ENCODE results near the gene CEP350. TPM values are rescaled to one million over a fixed set of nuclear protein-coding genes. Genes with fewer than 3 reads are reported as not detected.

CEP350 gene
- total RNA-seq, 6 donors from 2014 or later: 42.8 to 66.5 (median 52.2) TPM

GRCh38 chr1:180040034-180040433 is 85.4 kb downstream of the CEP350 start:
- H3K27ac ChIP-seq: no peak overlapping the region
- TF ChIP-seq, protein P1, sequence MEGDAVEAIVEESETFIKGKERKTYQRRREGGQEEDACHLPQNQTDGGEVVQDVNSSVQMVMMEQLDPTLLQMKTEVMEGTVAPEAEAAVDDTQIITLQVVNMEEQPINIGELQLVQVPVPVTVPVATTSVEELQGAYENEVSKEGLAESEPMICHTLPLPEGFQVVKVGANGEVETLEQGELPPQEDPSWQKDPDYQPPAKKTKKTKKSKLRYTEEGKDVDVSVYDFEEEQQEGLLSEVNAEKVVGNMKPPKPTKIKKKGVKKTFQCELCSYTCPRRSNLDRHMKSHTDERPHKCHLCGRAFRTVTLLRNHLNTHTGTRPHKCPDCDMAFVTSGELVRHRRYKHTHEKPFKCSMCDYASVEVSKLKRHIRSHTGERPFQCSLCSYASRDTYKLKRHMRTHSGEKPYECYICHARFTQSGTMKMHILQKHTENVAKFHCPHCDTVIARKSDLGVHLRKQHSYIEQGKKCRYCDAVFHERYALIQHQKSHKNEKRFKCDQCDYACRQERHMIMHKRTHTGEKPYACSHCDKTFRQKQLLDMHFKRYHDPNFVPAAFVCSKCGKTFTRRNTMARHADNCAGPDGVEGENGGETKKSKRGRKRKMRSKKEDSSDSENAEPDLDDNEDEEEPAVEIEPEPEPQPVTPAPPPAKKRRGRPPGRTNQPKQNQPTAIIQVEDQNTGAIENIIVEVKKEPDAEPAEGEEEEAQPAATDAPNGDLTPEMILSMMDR (IDR thresholded peaks at IDR 0.05): no peak
- TF ChIP-seq POLR2A (IDR thresholded peaks at IDR 0.05) (no peak), POLR2AphosphoS5 (IDR thresholded peaks at IDR 0.05) (no peak), EP300 (IDR thresholded peaks at IDR 0.05) (no peak)
- H3K27me3 ChIP-seq: no peaks in the 10 kb centered on the region
- no peak for DNase-seq
- WGBS, 2 donors: 93 to 94% methylated on average over 3 of the region's 3 CpGs
- ATAC-seq (ENCODE audit: low FRiP score in 2 of 2): no peak
- no peaks in the 10 kb centered on the region for H3K4me1 ChIP-seq
- H3K9me3 ChIP-seq: no peaks in the 10 kb centered on the region
- H3K4me3 ChIP-seq: no peak overlapping the region
- peaks cover 12 to 71% (median 41%) of the 10 kb centered on the region in 4 donors for H3K36me3 ChIP-seq

- DNase-seq (no peak), ATAC-seq (ENCODE audit: low FRiP score in 2 of 2) (no peak)
- Histone ChIP-seq H3K27ac (no peak overlapping the region), H3K4me3 (no peak overlapping the region), H3K4me1 (no peaks in the 10 kb centered on the region), H3K27me3 (no peaks in the 10 kb centered on the region), H3K36me3 (peaks cover 17 to 71% (median 54%) of the 10 kb centered on the region in 4 donors), H3K9me3 (no peaks in the 10 kb centered on the region)
- 78 to 82% methylated on average over 5 of the region's 5 CpGs for WGBS, 2 donors
- TF ChIP-seq, protein P1 (IDR thresholded peaks at IDR 0.05): no peak
- no peak for TF ChIP-seq POLR2AphosphoS5 (IDR thresholded peaks at IDR 0.05)
Observed at GRCh38 chr1:180041582-180041981, 87.0 kb downstream of the CEP350 start.

GRCh38 chr1:180042988-180043622 is 88.5 kb downstream of the CEP350 start:
- Histone ChIP-seq H3K9me3 (no peaks in the 10 kb centered on the region), H3K27ac (no peak overlapping the region), H3K36me3 (peaks cover 13 to 69% (median 50%) of the 10 kb centered on the region in 4 donors), H3K27me3 (no peaks in the 10 kb centered on the region), H3K4me1 (no peaks in the 10 kb centered on the region), H3K4me3 (no peak overlapping the region)
- ATAC-seq (ENCODE audit: low FRiP score in 2 of 2) (no peak), DNase-seq (no peak)
- no peak for TF ChIP-seq EP300 (IDR thresholded peaks at IDR 0.05)
- TF ChIP-seq, protein P1 (IDR thresholded peaks at IDR 0.05): no peak
- no peak for TF ChIP-seq POLR2A (IDR thresholded peaks at IDR 0.05)
- no peak for TF ChIP-seq POLR2AphosphoS5 (IDR thresholded peaks at IDR 0.05)
- WGBS, 2 donors: 94 to 98% methylated on average over 3 of the region's 3 CpGs

GRCh38 chr1:180043785-180044184 is 89.2 kb downstream of the CEP350 start:
- Histone ChIP-seq H3K9me3 (no peaks in the 10 kb centered on the region), H3K27me3 (no peaks in the 10 kb centered on the region), H3K4me3 (no peak overlapping the region), H3K27ac (no peak overlapping the region), H3K4me1 (no peaks in the 10 kb centered on the region), H3K36me3 (peaks cover 18 to 76% (median 55%) of the 10 kb centered on the region in 4 donors)
- no peak for DNase-seq
- ATAC-seq (ENCODE audit: low FRiP score in 2 of 2): no peak
- TF ChIP-seq EP300 (IDR thresholded peaks at IDR 0.05) (no peak), POLR2A (IDR thresholded peaks at IDR 0.05) (no peak), POLR2AphosphoS5 (IDR thresholded peaks at IDR 0.05) (no peak)
- TF ChIP-seq, protein P1 (IDR thresholded peaks at IDR 0.05): no peak

DNA sequence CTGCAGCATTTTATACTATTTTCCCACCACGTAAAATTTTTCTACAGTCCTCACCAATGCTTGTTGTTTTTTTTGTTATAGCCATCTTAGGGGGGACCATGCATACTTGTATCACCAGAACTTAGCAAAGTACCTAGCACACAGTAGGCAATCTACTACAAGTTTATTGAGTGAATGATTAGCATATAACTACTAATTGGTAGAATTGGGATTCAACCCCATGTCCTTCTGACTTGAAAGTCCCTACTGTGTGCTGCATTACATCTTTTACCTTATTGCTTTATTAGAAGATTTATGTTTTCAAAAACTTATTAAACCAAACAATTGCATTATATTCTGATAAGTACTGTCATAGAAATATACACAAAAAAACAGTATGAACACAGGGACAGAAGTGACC is 92.1 kb downstream of the CEP350 start:
- H3K4me3 ChIP-seq: no peak overlapping the region
- 98 to 100% methylated on average over 1 of the region's 1 CpG for WGBS, 2 donors
- H3K27ac ChIP-seq: no peak overlapping the region
- H3K9me3 ChIP-seq: no peaks in the 10 kb centered on the region
- ATAC-seq (ENCODE audit: low FRiP score in 2 of 2) (no peak), DNase-seq (no peak)
- H3K27me3 ChIP-seq: no peaks in the 10 kb centered on the region
- H3K4me1 ChIP-seq: no peaks in the 10 kb centered on the region
- H3K36me3 ChIP-seq: peaks cover 28 to 94% (median 58%) of the 10 kb centered on the region in 4 donors
- TF ChIP-seq, protein P1 (IDR thresholded peaks at IDR 0.05): no peak
- no peak for TF ChIP-seq POLR2A (IDR thresholded peaks at IDR 0.05)
- no peak for TF ChIP-seq EP300 (IDR thresholded peaks at IDR 0.05)
